ENCODE results near the gene AMBRA1. TPM values are rescaled to one million over a fixed set of nuclear protein-coding genes. Genes with fewer than 3 reads are reported as not detected.

The AMBRA1 gene
- polyA plus RNA-seq, 1 experiment: 12.8 TPM

DNA sequence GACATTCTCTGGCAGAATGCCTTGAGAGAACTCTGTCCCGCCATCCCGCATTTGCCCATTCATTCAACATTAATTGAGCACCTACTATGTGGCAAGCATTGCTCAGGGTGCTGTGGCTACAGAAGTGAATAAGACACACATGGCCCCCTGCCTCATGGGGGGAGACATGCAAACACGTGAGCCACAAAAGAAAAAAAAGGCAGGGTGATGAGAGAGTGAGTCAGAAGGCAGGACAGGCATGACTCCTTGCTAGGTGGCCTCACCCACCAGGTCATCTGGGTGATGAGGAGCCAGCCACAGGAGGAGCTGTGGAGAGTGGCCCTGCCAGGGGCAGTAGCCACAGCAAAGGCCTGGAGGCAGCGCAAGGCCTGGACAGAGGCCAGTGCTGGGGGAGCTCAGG, 207.1 kb downstream of the AMBRA1 start:
- TF ChIP-seq, protein P1, sequence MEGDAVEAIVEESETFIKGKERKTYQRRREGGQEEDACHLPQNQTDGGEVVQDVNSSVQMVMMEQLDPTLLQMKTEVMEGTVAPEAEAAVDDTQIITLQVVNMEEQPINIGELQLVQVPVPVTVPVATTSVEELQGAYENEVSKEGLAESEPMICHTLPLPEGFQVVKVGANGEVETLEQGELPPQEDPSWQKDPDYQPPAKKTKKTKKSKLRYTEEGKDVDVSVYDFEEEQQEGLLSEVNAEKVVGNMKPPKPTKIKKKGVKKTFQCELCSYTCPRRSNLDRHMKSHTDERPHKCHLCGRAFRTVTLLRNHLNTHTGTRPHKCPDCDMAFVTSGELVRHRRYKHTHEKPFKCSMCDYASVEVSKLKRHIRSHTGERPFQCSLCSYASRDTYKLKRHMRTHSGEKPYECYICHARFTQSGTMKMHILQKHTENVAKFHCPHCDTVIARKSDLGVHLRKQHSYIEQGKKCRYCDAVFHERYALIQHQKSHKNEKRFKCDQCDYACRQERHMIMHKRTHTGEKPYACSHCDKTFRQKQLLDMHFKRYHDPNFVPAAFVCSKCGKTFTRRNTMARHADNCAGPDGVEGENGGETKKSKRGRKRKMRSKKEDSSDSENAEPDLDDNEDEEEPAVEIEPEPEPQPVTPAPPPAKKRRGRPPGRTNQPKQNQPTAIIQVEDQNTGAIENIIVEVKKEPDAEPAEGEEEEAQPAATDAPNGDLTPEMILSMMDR (IDR thresholded peaks at IDR 0.05; ENCODE audit: insufficient read depth, low read depth, low read length): no peak
- POLR2A ChIA-PET: no interaction called here
- Histone ChIP-seq H3K4me3 (ENCODE audit: low read depth, low read length) (no peak overlapping the region), H3K36me3 (ENCODE audit: control insufficient read depth, insufficient read depth, low read length) (no peaks in the 10 kb centered on the region), H3K27me3 (ENCODE audit: control insufficient read depth, insufficient read depth, low read length) (peaks cover 20% of the 10 kb centered on the region)
- CTCF ChIA-PET: interaction anchor here (0.7 to 7.2 kb wide), 3 partner anchors 66 to 155 kb away, joined by 3 to 81 read pairs (median 30); no protein-coding TSS in a partner anchor
- DNase-seq (ENCODE audit: low read depth): no peak

DNA sequence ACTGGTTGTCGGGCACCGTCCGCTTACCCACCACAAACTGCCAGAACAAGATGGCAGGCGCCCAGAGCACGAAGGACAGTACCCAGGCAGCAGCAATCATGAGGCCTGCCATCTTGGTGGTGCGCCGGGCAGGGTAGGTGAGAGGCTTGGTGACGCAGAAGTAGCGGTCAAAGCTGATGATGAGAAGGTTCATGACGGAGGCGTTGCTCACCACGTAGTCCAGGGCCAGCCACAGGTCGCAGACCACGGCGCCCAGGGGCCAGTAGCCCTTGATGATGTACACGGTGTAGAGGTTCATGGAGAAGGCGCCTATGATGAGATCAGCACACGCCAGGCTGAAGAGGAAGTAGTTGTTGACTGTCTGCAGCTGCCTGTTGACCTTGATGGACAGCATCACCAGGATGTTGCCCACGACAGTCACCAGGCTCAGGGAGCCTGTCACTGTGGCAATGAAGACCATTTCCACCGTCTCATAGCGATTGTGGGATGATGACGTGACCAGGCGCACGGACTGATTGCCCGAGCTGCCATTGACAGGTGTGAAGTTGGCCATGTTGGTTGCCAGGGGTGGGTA, 207.7 kb downstream of the AMBRA1 start:
- ChIA-PET POLR2A (no interaction called here), CTCF (interaction anchor here (7.2 kb wide), 1 partner anchor 156 kb away, joined by 81 read pairs; no protein-coding TSS in a partner anchor)
- Histone ChIP-seq H3K4me3 (ENCODE audit: low read depth, low read length) (no peak overlapping the region), H3K36me3 (ENCODE audit: control insufficient read depth, insufficient read depth, low read length) (no peaks in the 10 kb centered on the region), H3K27me3 (ENCODE audit: control insufficient read depth, insufficient read depth, low read length) (peaks cover 20% of the 10 kb centered on the region)
- DNase-seq (ENCODE audit: low read depth): no peak
- TF ChIP-seq, protein P1 (IDR thresholded peaks at IDR 0.05; ENCODE audit: insufficient read depth, low read depth, low read length): no peak

DNA sequence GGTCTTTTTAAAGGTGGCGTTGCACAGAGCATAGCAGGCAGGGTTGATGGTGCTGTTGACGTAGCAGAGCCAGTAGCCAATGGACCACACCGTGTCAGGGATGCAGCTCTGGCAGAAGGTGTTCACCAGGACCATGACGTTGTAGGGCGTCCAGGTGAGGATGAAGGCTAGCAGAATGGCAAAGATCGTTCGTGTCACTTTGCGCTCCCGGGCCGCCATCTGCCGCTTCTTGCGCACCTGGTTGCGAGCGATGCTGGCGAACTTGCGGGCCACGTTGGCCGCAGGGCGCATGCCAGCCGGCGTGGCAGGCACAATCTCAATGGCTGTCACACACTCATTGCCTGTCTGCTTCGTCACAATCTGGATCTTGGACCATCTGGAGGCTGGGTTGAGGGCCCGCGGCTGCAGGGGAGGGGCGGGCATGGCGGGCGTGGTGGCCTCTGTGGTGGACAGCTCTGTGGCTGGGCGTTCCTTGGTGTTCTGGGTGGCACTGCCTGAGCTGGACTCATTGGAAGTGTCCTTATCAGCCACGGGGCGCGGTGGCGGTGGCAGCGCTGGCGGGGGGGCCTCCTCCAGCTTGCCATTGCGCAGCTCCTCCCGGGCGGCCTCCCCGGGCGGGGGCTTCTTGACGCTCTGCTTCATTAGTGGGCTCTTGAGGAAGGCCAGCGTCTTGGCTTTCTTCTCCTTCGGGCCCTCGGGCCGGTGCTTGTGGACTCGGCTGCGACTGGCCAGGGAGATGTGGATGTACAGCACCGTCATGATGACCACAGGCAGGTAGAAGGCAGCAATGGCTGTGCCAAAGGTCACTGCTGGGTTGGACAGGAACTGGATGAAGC, 208.4 kb downstream of the AMBRA1 start:
- CTCF ChIA-PET: no interaction called here
- TF ChIP-seq, protein P1 (IDR thresholded peaks at IDR 0.05; ENCODE audit: insufficient read depth, low read depth, low read length): no peak
- Histone ChIP-seq H3K27me3 (ENCODE audit: control insufficient read depth, insufficient read depth, low read length) (peaks cover 16% of the 10 kb centered on the region), H3K36me3 (ENCODE audit: control insufficient read depth, insufficient read depth, low read length) (no peaks in the 10 kb centered on the region), H3K4me3 (ENCODE audit: low read depth, low read length) (no peak overlapping the region)
- POLR2A ChIA-PET: no interaction called here
- no peak for DNase-seq (ENCODE audit: low read depth)

DNA sequence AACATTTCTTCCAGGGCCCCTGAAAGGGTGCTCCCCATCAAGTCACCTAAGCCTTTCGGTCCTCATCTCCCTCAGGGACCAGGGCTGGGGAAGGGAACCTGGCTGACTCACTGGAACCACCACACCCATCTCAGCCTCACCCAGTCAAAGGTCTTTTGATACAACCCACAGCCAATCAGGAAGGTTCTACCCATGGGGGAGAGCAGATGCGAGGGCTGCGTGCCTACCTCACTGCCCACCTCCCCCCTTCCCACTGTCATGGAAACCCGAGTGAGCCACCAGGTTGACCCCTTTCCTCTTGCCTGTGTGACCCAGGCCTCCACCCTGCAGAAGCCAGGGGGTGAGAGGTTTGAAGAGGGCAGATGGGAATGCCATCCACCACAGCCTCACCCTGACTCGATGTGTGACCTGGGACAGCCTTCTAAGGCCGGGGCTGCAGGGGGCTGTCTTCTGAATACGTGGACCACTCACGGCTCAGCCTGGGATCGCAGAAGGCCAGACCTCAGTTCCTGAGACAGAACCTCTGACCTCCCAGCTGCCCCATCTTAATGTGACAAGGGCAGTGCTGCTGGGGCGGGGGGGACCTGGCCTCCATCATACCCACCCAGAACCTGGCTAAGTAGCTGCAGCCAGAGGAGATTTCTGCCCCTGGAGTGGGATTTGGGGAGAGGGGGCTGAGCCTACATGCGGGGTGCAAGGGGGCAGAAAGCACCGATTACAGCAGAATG, 209.7 kb downstream of the AMBRA1 start:
- DNase-seq (ENCODE audit: low read depth): no peak
- ChIA-PET CTCF (interaction anchor here (0.8 to 1.9 kb wide), 12 partner anchors 8 to 234 kb away, joined by 3 to 15 read pairs (median 4); partner anchors contain the start of genes CHRM4 and DGKZ), POLR2A (no interaction called here)
- TF ChIP-seq, protein P1 (IDR thresholded peaks at IDR 0.05; ENCODE audit: insufficient read depth, low read depth, low read length): no peak
- H3K27me3 ChIP-seq (ENCODE audit: control insufficient read depth, insufficient read depth, low read length): peaks cover 7% of the 10 kb centered on the region
- H3K36me3 ChIP-seq (ENCODE audit: control insufficient read depth, insufficient read depth, low read length): no peaks in the 10 kb centered on the region
- H3K4me3 ChIP-seq (ENCODE audit: low read depth, low read length): no peak overlapping the region

DNA sequence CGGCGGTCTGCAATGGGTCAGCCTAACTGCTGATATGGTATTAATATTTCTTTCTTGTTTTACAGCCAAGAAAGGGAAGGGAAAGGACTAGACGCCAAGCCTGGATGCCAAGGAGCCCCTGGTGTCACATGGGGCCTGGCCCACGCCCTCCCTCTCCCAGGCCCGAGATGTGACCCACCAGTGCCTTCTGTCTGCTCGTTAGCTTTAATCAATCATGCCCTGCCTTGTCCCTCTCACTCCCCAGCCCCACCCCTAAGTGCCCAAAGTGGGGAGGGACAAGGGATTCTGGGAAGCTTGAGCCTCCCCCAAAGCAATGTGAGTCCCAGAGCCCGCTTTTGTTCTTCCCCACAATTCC, 210.4 kb downstream of the AMBRA1 start:
- POLR2A ChIA-PET: no interaction called here
- CTCF ChIA-PET: interaction anchor here (0.8 to 1.9 kb wide), 17 partner anchors 9 to 328 kb away, joined by 3 to 15 read pairs (median 4); partner anchors contain the start of genes CHRM4 and DGKZ
- no peak for DNase-seq (ENCODE audit: low read depth)
- peaks cover 1% of the 10 kb centered on the region; the same call in 1 of the 2 replicates for H3K27me3 ChIP-seq (ENCODE audit: control insufficient read depth, insufficient read depth, low read length)
- H3K36me3 ChIP-seq (ENCODE audit: control insufficient read depth, insufficient read depth, low read length): no peaks in the 10 kb centered on the region
- no peak overlapping the region for H3K4me3 ChIP-seq (ENCODE audit: low read depth, low read length)
- TF ChIP-seq, protein P1 (IDR thresholded peaks at IDR 0.05; ENCODE audit: insufficient read depth, low read depth, low read length): no peak

All from BJ (cell line).